Limb (tissue), 2 donors: Measurements from ENCODE around the gene RHOB.

Experiments
- DNase-seq, 2 donors: peaks; one replicate each; pipeline ENCODE4 v3.0.0-alpha.2; 2016; ENCODE audit errors: extremely low spot score in 2 of 2

RHOB gene

DNA sequence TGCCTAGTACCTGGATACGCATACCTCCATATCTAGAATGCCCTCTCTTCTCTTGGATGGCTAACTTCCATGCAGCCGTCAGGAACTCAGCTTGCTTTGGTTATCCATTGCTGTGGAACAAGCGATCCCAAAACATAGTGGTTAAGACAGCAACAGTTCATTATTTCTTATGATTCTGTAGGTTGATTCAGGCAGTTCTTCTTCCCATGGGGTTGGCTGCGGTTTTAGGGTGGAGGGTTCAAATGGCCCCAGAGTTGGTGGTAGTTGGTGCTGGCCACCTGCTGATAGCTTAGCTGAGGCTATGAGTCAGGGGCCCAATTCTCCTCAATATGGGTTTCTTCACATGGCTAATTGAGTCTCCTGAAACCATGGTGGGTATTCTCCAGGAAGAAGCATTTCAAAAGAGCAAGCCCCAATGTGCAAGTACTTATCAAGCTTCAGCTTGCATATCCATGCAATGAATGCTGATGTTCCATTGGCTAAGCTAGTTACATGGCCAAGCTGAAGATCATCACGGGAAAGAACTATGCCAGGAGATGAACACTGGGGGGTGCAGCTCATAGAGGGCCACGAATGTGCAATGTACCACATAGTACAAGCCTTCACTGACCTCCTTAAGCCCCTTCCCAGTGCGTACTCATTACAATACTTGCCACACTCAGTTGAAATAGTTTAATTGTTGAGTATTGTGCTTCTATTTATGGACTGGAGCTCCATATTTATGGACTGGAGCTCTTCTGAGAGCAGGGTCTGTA, 10.0 kb upstream of the RHOB start:
- DNase-seq, result peak in 1 of 2 donors; percentile 5

DNA sequence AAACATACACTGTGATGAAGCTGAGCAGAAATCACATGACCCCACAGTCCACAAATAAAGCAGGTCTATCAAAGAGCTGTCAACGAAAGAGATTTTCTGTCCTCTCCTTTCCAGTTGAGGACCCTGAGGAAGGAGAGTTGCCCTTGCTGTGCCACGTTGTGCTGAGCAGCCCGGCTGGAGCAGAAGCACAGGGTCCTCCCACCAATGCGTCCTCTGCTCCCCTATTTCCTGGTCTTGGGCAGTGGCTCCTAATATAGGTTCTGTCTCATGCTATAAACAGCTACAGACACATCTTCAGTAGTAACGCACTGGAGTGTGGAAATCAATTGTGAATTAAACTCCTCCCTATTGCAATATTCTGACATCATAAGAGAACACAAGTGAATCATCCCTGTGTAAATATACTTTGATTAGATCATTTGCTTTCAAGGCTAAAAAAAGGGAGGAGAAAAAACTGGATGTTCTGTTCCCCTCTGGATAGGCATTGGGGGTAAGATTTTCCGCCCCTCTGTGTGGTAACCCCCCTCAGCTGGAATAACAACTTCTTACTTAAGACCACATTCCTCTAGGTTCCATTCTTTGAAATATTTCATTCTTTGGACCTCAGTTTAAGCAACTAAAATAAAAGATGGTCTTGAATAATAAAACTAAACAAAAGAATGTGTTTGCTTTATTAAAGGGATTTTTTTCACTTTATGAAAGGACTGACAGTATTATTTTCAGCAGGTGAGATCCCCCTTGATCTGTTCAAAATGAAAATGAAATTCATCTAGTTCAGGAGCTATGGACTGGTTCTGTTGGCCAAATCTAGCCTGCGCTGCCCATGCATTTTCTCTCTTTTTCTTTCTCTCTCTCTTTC, 8.3 kb upstream of the RHOB start:
- DNase-seq, result peak in 1 of 2 donors; percentile 11

DNA sequence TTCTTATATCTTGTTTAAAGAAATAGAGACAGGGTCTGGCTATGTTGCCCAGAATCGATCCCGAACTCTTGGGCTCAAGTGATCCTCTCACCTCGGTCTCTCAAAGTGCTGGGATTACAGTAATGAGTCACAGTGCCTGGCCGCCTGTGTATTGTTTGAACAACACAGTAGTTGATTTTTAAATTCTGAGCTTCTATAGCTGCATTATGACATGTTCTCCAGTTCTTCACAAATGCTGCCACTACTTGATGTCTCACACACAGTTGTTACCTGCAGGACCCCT, 7.7 kb upstream of the RHOB start:
- DNase-seq, result peak in 1 of 2 donors; percentile 14

DNA sequence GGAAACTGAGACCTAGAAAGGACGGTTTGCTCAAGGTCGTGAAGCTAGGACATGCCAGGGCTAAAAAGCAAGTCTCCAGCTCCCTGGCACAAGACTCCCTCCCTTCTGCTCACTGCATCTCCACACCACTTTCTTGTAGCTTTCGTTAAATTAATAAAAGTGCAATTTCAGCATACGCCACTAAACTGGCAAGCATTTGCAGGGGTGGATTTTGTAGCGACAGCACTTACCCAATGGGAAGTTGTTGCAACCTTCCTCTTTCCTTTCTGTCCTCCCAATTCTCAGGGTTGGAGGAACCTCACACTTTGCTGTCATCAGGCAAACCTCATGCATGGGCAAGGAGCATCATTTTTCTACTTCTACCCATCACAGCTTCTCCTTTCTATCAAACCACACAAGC, 7.4 kb upstream of the RHOB start:
- peak in 1 of 2 donors; percentile 8 for DNase-seq

DNA sequence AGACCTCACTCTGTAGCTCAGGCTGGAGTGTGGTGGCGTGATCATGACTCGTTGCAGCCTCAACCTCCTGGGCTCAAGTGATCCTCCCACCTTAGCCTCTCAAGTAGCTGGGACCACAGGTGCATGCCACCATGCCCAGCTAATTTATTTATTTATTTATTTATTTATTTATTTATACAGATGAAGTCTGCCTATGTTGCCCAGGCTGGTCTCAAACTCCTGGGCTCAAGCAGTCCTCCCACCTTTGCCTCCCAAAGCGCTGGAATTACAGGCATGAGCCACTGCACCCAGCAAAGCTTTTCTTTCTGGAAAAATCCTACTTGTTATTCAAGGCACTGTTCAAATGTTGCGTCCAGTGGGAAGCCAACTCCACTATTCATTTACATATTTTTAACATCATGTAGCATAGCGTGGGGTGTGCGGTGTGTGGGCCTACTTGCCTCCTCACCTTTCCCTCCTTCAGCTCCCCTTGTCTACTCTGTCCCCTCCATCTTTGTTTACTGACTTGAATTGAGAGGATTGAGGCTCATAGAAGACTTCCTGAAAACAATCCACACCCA, 6.8 kb upstream of the RHOB start:
- DNase-seq, result peak in 1 of 2 donors; percentile 6

DNA sequence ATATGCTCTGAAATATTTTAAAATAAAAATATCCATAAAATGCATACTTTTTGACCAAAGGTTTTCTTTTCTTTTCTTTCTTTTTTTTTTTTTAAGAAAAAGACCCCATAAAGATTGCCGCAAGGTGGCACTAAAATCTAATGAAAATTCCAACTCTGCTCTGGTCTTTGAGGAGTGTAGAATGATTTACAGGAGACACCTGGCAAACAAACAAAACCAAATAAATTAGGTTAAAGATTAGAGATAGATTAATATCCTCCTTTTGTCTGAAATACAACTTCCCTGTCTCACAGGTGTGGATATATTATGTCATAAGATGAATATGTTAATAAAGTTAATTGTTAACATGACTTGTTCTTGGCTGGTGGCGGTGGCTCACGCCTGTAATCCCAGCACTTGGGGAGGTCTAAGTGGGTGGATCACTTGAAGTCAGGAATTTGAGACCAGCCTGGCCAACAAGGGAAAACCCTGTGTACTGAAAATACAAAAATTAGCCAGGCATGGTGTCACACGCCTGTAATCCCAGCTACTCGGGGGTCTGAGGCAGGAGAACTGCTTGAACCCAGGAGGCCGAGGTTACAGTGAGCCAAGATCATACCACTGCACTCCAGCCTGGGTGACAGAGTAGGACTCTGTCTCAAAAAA, 3.5 kb upstream of the RHOB start:
- peak in 1 of 2 donors; percentile 75 for DNase-seq

DNA sequence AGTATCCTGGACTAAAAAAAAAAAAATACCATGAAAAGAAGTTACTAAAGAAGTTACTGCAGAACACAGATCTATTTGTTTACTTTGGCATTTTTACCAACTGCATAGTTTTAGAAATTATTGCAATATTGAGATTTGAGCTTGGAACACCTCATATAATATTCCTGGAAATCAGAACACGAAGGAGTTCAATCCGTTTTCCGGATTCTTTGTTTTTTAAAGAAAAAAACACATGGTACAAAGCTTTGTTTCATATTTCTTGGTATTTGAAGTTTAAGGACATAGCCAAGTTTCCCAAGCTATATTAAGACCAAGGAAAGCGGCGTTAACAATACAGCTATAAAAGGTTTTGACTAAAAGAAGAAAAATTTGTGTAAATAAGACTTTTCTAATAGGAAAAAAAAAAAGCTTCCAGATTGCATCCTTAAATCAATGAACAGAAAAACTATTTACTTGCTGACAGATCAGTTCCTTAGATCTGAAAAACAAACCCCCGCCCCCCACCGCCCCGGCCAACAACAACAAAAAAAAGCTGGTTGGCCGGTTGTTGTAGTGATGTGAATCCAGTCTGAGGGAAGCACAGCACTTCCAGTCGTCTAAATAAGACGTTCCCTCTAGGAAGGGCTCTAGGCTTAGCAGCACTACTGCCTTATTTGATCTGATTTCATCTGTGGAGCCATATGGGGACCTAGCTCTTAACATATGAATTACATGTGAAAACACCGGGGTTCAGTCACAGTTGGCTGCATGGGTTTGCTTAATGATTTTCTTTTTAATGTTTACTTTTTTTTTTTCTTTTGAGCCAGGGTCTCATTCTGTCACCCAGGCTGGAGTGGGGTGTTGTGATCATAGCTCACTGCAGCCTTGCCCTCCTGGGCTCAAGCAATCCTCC, 2.5 kb upstream of the RHOB start:
- peak in 1 of 2 donors; percentile 55 for DNase-seq

DNA sequence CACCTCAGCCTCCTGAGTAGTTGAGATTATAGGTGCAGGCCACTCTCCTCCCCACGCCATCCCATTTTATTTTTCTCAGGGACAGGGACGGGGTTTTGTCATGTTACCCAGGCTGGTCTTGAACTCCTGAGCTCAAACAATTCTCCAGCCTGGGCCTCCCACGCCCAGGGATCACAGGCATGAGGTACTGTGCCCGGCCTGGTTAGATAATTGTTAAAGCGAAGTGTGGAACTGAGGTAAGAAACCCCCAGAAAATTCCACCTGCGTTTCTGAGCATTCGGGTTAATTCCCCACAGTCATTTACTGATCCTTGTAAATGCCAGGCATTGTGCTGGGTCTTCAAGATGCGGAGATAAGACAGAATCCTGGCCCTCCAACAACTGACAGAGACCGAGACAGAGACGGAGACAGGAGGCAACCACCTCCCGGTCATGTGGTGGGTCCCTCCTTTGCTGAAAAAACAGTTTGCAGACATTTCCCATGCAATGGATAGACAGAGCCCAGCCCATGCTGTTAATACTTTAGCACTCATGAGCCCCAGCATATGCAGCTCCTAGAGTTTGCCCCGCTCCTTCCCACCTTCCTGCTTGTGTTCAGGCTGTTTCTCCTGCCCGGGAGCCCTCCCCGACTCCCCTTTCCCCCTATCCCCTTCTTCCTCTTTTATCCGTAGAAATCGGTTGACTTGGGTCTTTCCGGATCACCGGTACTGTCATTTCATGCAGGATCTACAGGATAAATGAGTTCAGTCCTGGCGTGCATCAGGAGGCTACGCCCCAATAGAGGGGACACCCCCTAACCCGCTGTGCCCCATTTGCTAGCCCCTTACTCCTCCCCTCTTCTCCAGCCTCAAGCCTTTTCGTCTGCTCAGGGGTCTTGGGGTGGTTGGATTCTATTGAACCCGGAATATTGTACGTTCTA, 1.6 kb upstream of the RHOB start:
- DNase-seq, result no peak

DNA sequence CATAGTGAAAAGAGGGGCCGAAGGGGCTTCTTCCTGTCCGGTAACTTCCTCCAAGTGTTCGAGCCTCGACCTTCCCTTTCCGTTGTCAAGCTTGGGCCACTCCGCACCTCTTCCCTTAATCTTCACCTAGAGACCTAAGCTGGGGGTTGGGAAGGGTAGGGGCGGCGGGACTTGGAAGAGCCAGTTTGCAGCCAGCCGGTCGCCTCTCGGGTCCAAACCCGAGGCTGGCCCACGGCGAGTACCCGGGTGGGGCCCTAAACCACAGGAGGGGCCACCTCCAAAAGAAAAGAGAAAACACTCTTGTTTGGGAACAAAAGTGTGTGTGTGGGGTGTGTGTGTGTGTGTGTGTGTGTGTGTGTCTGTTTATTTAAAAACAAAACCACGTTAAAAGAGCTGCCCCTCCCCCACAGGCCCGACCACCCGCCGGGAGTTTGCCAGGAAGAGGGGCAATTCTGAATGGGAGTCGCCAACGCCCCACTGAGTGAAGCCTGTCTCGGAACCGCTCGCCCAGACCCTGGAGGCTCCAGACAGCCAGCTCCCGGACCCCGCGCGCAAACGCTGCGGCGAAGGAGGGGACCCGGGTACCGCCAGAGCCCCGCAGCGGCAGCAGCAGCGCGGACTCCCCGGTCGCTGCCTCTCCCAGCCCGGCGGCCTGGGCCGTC, 488 bp upstream of the RHOB start:
- no peak for DNase-seq

DNA sequence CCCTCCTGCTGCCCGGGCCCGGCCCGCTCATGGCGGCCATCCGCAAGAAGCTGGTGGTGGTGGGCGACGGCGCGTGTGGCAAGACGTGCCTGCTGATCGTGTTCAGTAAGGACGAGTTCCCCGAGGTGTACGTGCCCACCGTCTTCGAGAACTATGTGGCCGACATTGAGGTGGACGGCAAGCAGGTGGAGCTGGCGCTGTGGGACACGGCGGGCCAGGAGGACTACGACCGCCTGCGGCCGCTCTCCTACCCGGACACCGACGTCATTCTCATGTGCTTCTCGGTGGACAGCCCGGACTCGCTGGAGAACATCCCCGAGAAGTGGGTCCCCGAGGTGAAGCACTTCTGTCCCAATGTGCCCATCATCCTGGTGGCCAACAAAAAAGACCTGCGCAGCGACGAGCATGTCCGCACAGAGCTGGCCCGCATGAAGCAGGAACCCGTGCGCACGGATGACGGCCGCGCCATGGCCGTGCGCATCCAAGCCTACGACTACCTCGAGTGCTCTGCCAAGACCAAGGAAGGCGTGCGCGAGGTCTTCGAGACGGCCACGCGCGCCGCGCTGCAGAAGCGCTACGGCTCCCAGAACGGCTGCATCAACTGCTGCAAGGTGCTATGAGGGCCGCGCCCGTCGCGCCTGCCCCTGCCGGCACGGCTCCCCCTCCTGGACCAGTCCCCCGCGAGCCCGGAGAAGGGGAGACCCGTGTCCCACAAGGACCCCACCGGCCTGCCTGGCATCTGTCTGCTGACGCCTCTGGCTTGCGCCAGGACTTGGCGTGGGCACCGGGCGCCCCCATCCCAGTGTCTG, 767 bp downstream of the RHOB start:
- DNase-seq, result peak; percentile 29 to 73

DNA sequence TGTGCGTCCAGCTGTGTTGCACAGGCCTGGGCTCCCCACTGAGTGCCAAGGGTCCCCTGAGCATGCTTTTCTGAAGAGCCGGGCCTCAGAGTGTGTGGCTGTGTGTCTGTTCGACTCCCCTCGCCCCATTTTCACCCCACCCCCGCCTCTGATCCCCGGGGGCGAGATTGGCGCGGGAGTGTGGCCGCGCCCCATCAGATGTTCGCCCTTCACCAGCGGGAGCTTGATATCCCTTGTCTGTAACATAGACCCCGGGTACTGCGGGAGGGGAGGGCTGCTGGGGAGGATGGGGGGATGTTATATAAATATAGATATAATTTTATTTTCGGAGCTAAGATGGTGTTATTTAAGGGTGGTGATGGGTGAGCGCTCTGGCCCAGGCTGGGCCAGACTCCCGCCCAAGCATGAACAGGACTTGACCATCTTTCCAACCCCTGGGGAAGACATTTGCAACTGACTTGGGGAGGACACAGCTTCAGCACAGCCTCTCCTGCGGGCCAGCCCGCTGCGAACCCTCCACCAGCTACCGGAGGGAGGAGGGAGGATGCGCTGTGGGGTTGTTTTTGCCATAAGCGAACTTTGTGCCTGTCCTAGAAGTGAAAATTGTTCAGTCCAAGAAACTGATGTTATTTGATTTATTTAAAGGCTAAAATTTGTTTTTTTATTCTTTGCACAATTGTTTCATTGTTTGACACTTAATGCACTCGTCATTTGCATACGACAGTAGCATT, 1.5 kb downstream of the RHOB start:
- peak in 1 of 2 donors; percentile 41 for DNase-seq

DNA sequence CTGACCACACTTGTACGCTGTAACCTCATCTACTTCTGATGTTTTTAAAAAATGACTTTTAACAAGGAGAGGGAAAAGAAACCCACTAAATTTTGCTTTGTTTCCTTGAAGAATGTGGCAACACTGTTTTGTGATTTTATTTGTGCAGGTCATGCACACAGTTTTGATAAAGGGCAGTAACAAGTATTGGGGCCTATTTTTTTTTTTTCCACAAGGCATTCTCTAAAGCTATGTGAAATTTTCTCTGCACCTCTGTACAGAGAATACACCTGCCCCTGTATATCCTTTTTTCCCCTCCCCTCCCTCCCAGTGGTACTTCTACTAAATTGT, 2.1 kb downstream of the RHOB start:
- no peak for DNase-seq

DNA sequence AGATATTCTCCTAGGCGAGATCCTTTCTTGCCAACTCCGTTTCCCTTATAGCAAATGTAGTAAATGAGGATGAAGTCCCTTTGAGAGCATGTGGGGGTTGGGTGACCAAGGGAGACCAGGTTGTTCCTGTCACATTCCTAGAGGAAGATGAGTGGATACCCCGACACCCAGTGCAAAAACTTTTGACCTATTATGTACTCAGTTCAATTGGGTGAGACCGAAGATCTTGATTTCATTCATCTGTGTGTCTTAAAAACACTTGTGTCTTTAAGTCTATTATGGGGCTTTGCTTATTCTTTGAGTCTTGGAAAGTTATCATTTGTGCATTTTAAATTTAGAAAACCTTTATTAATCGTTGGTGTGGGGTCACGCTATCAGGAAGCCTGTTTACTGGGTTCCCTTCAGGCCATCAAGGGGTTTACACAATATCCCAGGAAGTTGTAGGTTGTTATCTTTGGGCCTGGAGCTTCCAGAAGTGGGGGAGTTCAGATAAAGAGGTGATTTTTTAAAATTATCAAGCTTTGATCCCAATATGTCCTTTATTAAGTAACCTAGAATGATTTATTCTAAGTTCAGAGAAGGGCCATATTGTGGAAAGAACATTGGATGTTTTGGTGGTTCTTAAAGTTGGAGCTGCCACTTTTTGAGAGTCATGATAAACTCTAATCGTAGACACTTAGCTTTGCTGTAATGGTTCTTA, 2.8 kb downstream of the RHOB start:
- no peak for DNase-seq

DNA sequence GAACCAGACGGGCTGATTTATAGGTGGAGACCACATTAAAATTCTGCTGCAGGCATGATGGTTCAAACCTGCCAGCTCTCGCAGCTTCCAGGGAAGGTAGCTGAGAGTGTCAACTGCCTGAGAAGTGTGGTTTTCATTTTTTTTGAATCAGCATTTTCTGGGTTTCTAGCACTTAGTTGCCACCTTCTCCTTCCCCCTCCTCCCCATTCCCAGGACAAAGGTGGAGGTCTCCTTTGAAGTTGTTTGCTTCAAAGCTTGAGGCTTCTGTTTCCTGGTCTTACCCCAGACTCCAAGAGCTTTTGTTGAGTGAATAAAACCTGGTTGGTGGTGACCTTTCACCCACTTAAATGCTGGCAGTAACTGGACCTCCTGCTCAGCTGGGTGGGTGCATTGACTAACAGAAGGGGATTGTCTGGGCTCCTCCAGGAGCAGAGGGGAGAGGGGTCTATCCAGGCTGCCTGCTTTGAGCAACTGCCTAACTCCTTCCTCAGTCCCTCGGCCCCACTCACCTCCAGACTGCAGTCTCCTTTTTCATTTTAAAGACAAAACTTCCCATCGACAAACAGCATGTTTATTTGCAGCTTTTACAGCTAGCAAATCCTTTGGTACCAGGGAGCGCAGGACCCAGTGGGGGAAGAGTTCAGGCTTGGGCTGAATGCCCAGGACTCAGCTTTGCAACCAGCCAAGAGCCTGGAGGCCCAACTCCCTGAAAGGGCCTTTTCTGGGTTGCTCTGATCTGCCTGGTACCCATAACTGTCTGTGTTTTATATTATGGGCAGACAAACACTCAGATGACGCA, 3.5 kb downstream of the RHOB start:
- peak; percentile 29 to 78 for DNase-seq

DNA sequence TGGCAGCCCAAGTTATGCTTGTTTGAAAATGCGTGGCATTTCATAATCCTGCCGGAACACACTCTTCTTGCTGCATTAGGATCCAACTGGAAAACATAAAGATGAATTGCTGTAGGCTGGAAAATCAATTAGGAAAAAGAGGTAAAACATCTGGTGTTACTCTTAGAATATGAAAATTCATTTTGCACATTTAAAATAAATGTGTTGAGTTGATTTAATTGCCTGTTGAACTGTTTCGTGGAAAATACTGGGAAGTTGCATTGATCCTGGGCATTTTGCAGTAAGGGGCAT, 4.1 kb downstream of the RHOB start:
- DNase-seq, result peak in 1 of 2 donors; percentile 84

DNA sequence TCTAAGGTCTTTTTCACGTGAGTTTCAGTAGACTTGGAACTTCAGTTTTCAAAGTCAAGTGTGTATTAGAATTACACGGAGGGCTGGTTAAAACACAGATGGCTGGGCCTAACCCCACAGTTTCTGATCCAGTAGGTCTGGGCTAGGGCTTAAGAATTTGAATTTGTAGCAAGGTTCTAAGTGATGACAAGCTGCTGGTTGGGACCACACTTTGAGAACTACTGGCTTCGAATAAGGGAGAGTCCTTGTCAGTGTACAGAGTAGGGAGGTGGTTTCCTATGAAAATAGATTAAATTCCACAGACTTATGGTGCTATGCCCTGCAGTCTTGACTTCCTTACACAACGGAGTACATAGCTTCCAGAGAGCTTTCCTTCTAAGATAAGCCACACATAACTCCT, 4.5 kb downstream of the RHOB start:
- DNase-seq, result peak in 1 of 2 donors; percentile 35
